GM18505 (cell line): ENCODE results near the gene TIRAP.

Experiments used
- ATAC-seq: cut with Tn5 transposase; IDR thresholded peaks from one replicate; pipeline ENCODE4 v1.9.1; 2021; ENCODE audit not compliant: unreplicated experiment
- POLR2A ChIP-seq: IDR thresholded peaks from 4 replicates; pipeline ENCODE4 v1.6.1; 2011; ENCODE audit warnings: borderline replicate concordance; ENCODE audit not compliant: insufficient read depth, insufficient read length; ENCODE audit errors: extremely low read depth

The TIRAP gene

GRCh38 chr11:126268708-126269579, 13.9 kb upstream of the TIRAP start, which contains the start of the genes FOXRED1 and SRPRA:
Gene FOXRED1 (plus strand): TSS chr11:126269154. CDS start chr11:126269207, 53 bp downstream.
Gene SRPRA (minus strand): TSS chr11:126268895. CDS start chr11:126268804, 91 bp downstream.
- ATAC-seq, result peak; percentile 99
- TF ChIP-seq POLR2A, result peak; percentile 92

GRCh38 chr11:126277322-126277721, 5.6 kb upstream of the TIRAP start:
- TF ChIP-seq POLR2A, result no peak
- no peak for ATAC-seq

DNA sequence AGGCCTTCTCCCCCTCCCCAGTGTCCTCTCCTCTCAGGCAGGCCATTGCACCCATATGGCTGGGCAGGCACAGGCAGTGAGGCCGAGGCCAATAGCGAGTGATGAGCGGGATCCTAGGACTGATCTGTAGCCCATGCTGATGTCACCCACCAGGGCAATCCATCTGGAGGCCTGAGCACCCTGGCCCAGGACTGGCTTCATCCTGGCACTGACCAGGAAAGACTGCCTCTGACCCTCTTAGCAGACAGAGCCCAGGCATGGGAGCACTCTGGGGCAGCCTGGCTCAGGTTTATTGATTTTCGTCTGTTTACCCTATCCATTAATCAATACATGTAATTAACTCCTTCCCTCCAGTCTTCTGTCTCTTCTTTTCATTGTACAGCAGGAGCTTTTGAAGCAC, 5.1 kb upstream of the TIRAP start:
- ATAC-seq, result no peak
- TF ChIP-seq POLR2A, result no peak

- no peak for TF ChIP-seq POLR2A
These were observed 3.7 kb upstream of the TIRAP start for GRCh38 chr11:126279191-126279590.

GRCh38 chr11:126280595-126280994, 2.3 kb upstream of the TIRAP start:
- no peak for ATAC-seq

More at GRCh38 chr11:126279191-126279590, 3.7 kb upstream of the TIRAP start:
- ATAC-seq, result no peak

GRCh38 chr11:126281245-126281644, 1.6 kb upstream of the TIRAP start:
- TF ChIP-seq POLR2A, result no peak
- ATAC-seq, result no peak

More at GRCh38 chr11:126280595-126280994, 2.3 kb upstream of the TIRAP start:
- no peak for TF ChIP-seq POLR2A

GRCh38 chr11:126281666-126282175, 1.2 kb upstream of the TIRAP start:
- no peak for TF ChIP-seq POLR2A
- ATAC-seq, result no peak

DNA sequence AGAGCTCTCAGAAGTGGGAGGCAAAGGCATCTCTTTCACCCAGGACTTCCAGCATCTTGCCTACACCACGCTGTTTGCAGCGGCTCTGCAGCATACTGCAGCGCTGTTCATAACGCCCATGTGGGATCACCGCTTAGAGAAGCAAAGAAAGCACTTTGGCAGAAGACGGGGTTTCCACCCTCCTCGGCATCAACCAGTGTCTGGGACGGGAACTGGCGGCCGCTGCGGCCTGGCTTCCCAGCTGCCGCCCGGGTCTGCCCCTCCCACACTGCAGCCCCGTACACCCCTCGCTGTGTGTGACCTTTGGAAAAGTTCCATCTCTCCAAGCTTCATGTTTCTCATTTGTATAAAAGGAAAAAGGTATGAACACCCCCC, 545 bp upstream of the TIRAP start:
- no peak for ATAC-seq
- no peak for TF ChIP-seq POLR2A

DNA sequence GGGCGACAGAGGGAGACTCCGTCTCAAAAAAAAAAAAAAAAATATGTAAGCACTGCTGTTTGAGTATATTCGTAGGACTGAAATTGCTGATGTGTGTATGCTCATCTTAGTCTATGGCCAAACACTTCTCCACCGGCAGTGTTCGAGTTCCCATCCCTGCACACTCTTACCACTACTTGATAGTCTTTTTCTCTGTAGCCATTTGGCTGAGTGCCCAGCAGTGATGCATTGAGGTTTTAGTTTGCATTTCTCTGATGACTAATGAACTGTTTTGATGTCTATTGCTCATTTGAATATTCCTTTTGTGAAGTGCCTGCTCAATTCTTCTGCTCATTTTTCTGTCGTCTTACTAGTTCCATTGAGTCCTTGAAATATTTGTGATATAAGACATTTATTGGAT, 1.9 kb downstream of the TIRAP start:
- no peak for TF ChIP-seq POLR2A
- ATAC-seq, result peak; percentile 53

GRCh38 chr11:126288237-126288636, 5.3 kb downstream of the TIRAP start:
- TF ChIP-seq POLR2A, result no peak
- no peak for ATAC-seq

DNA sequence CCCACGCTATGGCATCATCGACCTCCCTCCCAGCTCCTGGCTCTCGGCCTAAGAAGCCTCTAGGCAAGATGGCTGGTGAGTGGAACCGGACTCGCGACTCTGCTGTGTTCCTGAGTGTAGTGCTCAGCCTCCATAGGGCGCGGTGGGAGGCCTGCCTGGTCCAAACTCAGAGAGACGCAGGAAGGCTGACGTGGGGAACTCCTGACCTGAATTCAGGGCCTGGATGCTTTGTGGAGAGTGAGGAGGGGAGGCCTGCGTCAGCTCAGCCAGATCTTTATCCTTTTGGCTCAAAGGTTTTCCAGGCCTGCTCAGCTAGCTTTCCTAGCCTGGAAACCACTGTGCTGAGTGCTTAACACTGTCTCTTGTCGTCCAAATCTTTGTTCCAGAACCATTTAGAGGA, 8.0 kb downstream of the TIRAP start:
- no peak for ATAC-seq
- TF ChIP-seq POLR2A, result no peak

- no peak for TF ChIP-seq POLR2A
- no peak for ATAC-seq
These were observed 10.8 kb downstream of the TIRAP start for GRCh38 chr11:126293726-126294125.

- TF ChIP-seq POLR2A, result no peak
- ATAC-seq, result no peak
These were observed 14.1 kb downstream of the TIRAP start for GRCh38 chr11:126297004-126297403.
